BE2C (cell line): ENCODE measurements around the gene DSC3.

Source experiments
- DNase-seq: peaks from one replicate; pipeline ENCODE4 v3.0.0-alpha.2; 2020
- H3K27me3 ChIP-seq: fragments of 250-450 bp; sonication (Bioruptor Pico); 2 replicates; pipeline ENCODE4 v1.5.1; 2020; ENCODE audit warnings: mild to moderate bottlenecking
- H3K36me3 ChIP-seq: fragments of 250-450 bp; sonication (Bioruptor Pico); 2 replicates; pipeline ENCODE4 v1.5.1; 2020; ENCODE audit warnings: mild to moderate bottlenecking
- H3K4me1 ChIP-seq: fragments of 250-450 bp; sonication (Bioruptor Pico); 2 replicates; pipeline ENCODE4 v1.5.1; 2020
- H3K4me3 ChIP-seq: 2 replicates; pipeline ENCODE4 v1.5.1; 2011; ENCODE audit warnings: low read depth, low read length
- H3K9me3 ChIP-seq: fragments of 250-450 bp; sonication (Bioruptor Pico); 2 replicates; pipeline ENCODE4 v1.5.1; 2020
- CTCF ChIP-seq: IDR thresholded peaks from 2 replicates; pipeline ENCODE4 v1.5.1; 2012; ENCODE audit warnings: mild to moderate bottlenecking, low read depth, low read length

Gene DSC3

GRCh38 chr18:31057917-31058316 is 15.4 kb upstream of the DSC3 start:
- Histone ChIP-seq H3K9me3 (no peaks in the 10 kb centered on the region), H3K4me1 (no peaks in the 10 kb centered on the region), H3K36me3 (no peaks in the 10 kb centered on the region), H3K27me3 (no peaks in the 10 kb centered on the region), H3K4me3 (no peak overlapping the region)
- no peak for TF ChIP-seq CTCF
- DNase-seq: no peak

- Histone ChIP-seq H3K4me3 (no peak overlapping the region), H3K36me3 (no peaks in the 10 kb centered on the region), H3K4me1 (no peaks in the 10 kb centered on the region), H3K9me3 (no peaks in the 10 kb centered on the region), H3K27me3 (no peaks in the 10 kb centered on the region)
- no peak for TF ChIP-seq CTCF
- DNase-seq: no peak
These were observed 14.5 kb upstream of the DSC3 start for GRCh38 chr18:31057051-31057450.

- no peak for TF ChIP-seq CTCF
- Histone ChIP-seq H3K4me3 (no peak overlapping the region), H3K4me1 (no peaks in the 10 kb centered on the region), H3K27me3 (no peaks in the 10 kb centered on the region), H3K9me3 (no peaks in the 10 kb centered on the region), H3K36me3 (no peaks in the 10 kb centered on the region)
- no peak for DNase-seq
These were observed 13.8 kb upstream of the DSC3 start for GRCh38 chr18:31056296-31056695.

- H3K27me3 ChIP-seq: no peaks in the 10 kb centered on the region
- no peaks in the 10 kb centered on the region for H3K9me3 ChIP-seq
- no peak overlapping the region for H3K4me3 ChIP-seq
- no peaks in the 10 kb centered on the region for H3K4me1 ChIP-seq
- DNase-seq: no peak
- H3K36me3 ChIP-seq: no peaks in the 10 kb centered on the region
- no peak for TF ChIP-seq CTCF
These were observed 8.1 kb upstream of the DSC3 start for GRCh38 chr18:31050635-31051034.

GRCh38 chr18:31049189-31049588 is 6.6 kb upstream of the DSC3 start:
- no peak for TF ChIP-seq CTCF
- no peaks in the 10 kb centered on the region for H3K9me3 ChIP-seq
- peak; percentile 73 for DNase-seq
- H3K4me3 ChIP-seq: no peak overlapping the region
- no peaks in the 10 kb centered on the region for H3K36me3 ChIP-seq
- no peaks in the 10 kb centered on the region for H3K4me1 ChIP-seq
- H3K27me3 ChIP-seq: no peaks in the 10 kb centered on the region

GRCh38 chr18:31048216-31048615 is 5.7 kb upstream of the DSC3 start:
- no peak for DNase-seq
- TF ChIP-seq CTCF: no peak
- no peaks in the 10 kb centered on the region for H3K9me3 ChIP-seq
- H3K4me1 ChIP-seq: no peaks in the 10 kb centered on the region
- peaks cover 5% of the 10 kb centered on the region; the same call in 1 of the 2 replicates for H3K27me3 ChIP-seq
- H3K36me3 ChIP-seq: no peaks in the 10 kb centered on the region
- no peak overlapping the region for H3K4me3 ChIP-seq
